ENCODE measurements around the gene PRMT7.

The PRMT7 gene

GRCh38 chr16:68345958-68346635 is 35.3 kb downstream of the PRMT7 start:
- in situ Hi-C loops (cut with MboI; ENCODE audit: low sequenced_read_pairs) = no loop called here

- in situ Hi-C loops (cut with MboI; ENCODE audit: low sequenced_read_pairs) = no loop called here
Measured at GRCh38 chr16:68346892-68347480, 36.2 kb downstream of the PRMT7 start.

GRCh38 chr16:68347605-68348004 is 36.8 kb downstream of the PRMT7 start:
- in situ Hi-C loops (cut with MboI; ENCODE audit: low sequenced_read_pairs) = no loop called here

GRCh38 chr16:68348639-68349445 is 38.0 kb downstream of the PRMT7 start:
- in situ Hi-C loops (cut with MboI; ENCODE audit: low sequenced_read_pairs) = no loop called here

- in situ Hi-C loops (cut with MboI; ENCODE audit: low sequenced_read_pairs) = no loop called here
Measured at GRCh38 chr16:68349838-68350410, 39.1 kb downstream of the PRMT7 start.

GRCh38 chr16:68350813-68351350 is 40.1 kb downstream of the PRMT7 start:
- in situ Hi-C loops (cut with MboI; ENCODE audit: low sequenced_read_pairs) = no loop called here

GRCh38 chr16:68351463-68351862 is 40.6 kb downstream of the PRMT7 start:
- in situ Hi-C loops (cut with MboI; ENCODE audit: low sequenced_read_pairs) = no loop called here

- in situ Hi-C loops (cut with MboI; ENCODE audit: low sequenced_read_pairs) = no loop called here
Measured at GRCh38 chr16:68351991-68352431, 41.2 kb downstream of the PRMT7 start.

- in situ Hi-C loops (cut with MboI; ENCODE audit: low sequenced_read_pairs) = no loop called here
Measured at GRCh38 chr16:68353366-68353765, 42.5 kb downstream of the PRMT7 start.

- in situ Hi-C loops (cut with MboI; ENCODE audit: low sequenced_read_pairs) = no loop called here
Measured at GRCh38 chr16:68354816-68355215, 44.0 kb downstream of the PRMT7 start.

GRCh38 chr16:68355447-68356248 is 44.8 kb downstream of the PRMT7 start:
- in situ Hi-C loops (cut with MboI; ENCODE audit: low sequenced_read_pairs) = no loop called here

- in situ Hi-C loops (cut with MboI; ENCODE audit: low sequenced_read_pairs) = no loop called here
Measured at GRCh38 chr16:68356249-68356918, 45.6 kb downstream of the PRMT7 start.

GRCh38 chr16:68356919-68357286 is 46.1 kb downstream of the PRMT7 start:
- in situ Hi-C loops (cut with MboI; ENCODE audit: low sequenced_read_pairs) = no loop called here

- in situ Hi-C loops (cut with MboI; ENCODE audit: low sequenced_read_pairs) = no loop called here
Measured at GRCh38 chr16:68357521-68357922, 46.7 kb downstream of the PRMT7 start.

GRCh38 chr16:68357923-68358322 is 47.1 kb downstream of the PRMT7 start:
- in situ Hi-C loops (cut with MboI; ENCODE audit: low sequenced_read_pairs) = no loop called here

- in situ Hi-C loops (cut with MboI; ENCODE audit: low sequenced_read_pairs) = no loop called here
Measured at GRCh38 chr16:68358951-68359350, 48.1 kb downstream of the PRMT7 start.

- in situ Hi-C loops (cut with MboI; ENCODE audit: low sequenced_read_pairs) = loop anchor here (10.0 kb wide), 1 partner anchor 145 kb away; no protein-coding TSS in a partner anchor
Measured at GRCh38 chr16:68359398-68360191, 48.8 kb downstream of the PRMT7 start.

GRCh38 chr16:68360547-68360946 is 49.7 kb downstream of the PRMT7 start:
- in situ Hi-C loops (cut with MboI; ENCODE audit: low sequenced_read_pairs) = loop anchor here (10.0 kb wide), 1 partner anchor 144 kb away; no protein-coding TSS in a partner anchor

- in situ Hi-C loops (cut with MboI; ENCODE audit: low sequenced_read_pairs) = loop anchor here (10.0 kb wide), 1 partner anchor 144 kb away; no protein-coding TSS in a partner anchor
Measured at GRCh38 chr16:68360956-68361355, 50.1 kb downstream of the PRMT7 start.

Data from HL-60/S4 (cell line).